ENCODE data around the gene RANBP3. TPM values are rescaled to one million over a fixed set of nuclear protein-coding genes. Genes with fewer than 3 reads are reported as not detected.

Gene RANBP3
- total and polyA plus RNA-seq, 12 donors: 55.0 to 179 (median 81.1) TPM

DNA sequence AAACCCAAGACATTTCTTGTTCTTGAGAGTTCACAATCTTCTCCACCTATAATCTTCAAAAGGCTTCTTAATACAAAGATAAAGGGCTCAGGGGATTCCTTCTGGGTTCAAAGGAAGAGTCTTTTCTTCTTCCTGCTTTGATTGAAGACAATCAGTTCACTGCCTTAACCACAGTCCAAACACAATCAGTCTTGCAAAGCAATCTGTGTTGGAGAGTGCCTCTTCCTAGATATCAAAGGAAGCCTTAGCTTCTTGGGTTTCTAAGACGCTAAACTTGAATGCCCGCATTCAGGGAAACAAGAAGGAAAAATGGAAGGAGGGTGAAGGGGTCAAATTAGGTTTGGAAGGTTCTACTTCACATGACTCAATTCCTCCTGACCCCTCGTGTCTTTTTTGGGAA is 27.2 kb downstream of the RANBP3 start:
- H3K36me3 ChIP-seq (replicated peaks in 1 of 2): peaks cover 0 to 6% of the 10 kb centered on the region in 2 donors
- H3K4me3 ChIP-seq: no peak overlapping the region
- TF ChIP-seq CTCF (IDR thresholded peaks at IDR 0.05) (no peak), POLR2A (IDR thresholded peaks at IDR 0.05) (no peak)
- H3K4me1 ChIP-seq (replicated peaks in 1 of 2): peaks cover 33 to 97% of the 10 kb centered on the region in 2 donors
- no peaks in the 10 kb centered on the region for H3K27me3 ChIP-seq
- peak overlapping the region in 2 of 5 donors; percentile 86 to 87 for H3K27ac ChIP-seq
- WGBS, 4 donors: 60 to 78% (median 69%) methylated on average over 3 of the region's 3 CpGs
- intact Hi-C loops (cut with DNase I): no loop called here
- no peak for DNase-seq
- H3K9me3 ChIP-seq (replicated peaks in 1 of 3): no peaks in the 10 kb centered on the region

- intact Hi-C loops (cut with DNase I): no loop called here
- no peaks in the 10 kb centered on the region for H3K27me3 ChIP-seq
- H3K36me3 ChIP-seq (replicated peaks in 1 of 2): peaks cover 0 to 9% of the 10 kb centered on the region in 2 donors
- H3K27ac ChIP-seq: peak overlapping the region in 1 of 5 donors; percentile 80
- TF ChIP-seq POLR2A (IDR thresholded peaks at IDR 0.05): no peak
- no peak for TF ChIP-seq CTCF (IDR thresholded peaks at IDR 0.05)
- WGBS, 4 donors: 92 to 97% (median 93%) methylated on average over 9 to 13 of the region's 13 CpGs
- no peak for DNase-seq
- no peaks in the 10 kb centered on the region for H3K9me3 ChIP-seq (replicated peaks in 1 of 3)
- no peak overlapping the region for H3K4me3 ChIP-seq
- peaks cover 30 to 88% of the 10 kb centered on the region in 2 donors for H3K4me1 ChIP-seq (replicated peaks in 1 of 2)
Observed at GRCh38 chr19:5949792-5950305, 28.1 kb downstream of the RANBP3 start.

- Histone ChIP-seq H3K4me3 (no peak overlapping the region), H3K27ac (peak overlapping the region in 3 of 5 donors; percentile 25 to 80 (median 56)), H3K4me1 (replicated peaks in 1 of 2) (peaks cover 21 to 79% of the 10 kb centered on the region in 2 donors), H3K27me3 (no peaks in the 10 kb centered on the region), H3K9me3 (replicated peaks in 1 of 3) (no peaks in the 10 kb centered on the region), H3K36me3 (replicated peaks in 1 of 2) (peaks cover 0 to 9% of the 10 kb centered on the region in 2 donors)
- TF ChIP-seq POLR2A (IDR thresholded peaks at IDR 0.05) (no peak), CTCF (IDR thresholded peaks at IDR 0.05) (no peak)
- no peak for DNase-seq
- intact Hi-C loops (cut with DNase I): no loop called here
- 54 to 61% (median 57%) methylated on average over 11 to 13 of the region's 13 CpGs for WGBS, 4 donors
Observed at GRCh38 chr19:5948752-5949564, 29.0 kb downstream of the RANBP3 start.

- no peak for TF ChIP-seq POLR2A (IDR thresholded peaks at IDR 0.05)
- H3K27me3 ChIP-seq: no peaks in the 10 kb centered on the region
- no peak overlapping the region for H3K4me3 ChIP-seq
- H3K4me1 ChIP-seq (replicated peaks in 1 of 2): peaks cover 5 to 74% of the 10 kb centered on the region in 2 donors
- WGBS, 4 donors: 44 to 74% (median 53%) methylated on average over 8 to 13 of the region's 13 CpGs
- intact Hi-C loops (cut with DNase I): no loop called here
- H3K9me3 ChIP-seq (replicated peaks in 1 of 3): no peaks in the 10 kb centered on the region
- peak; percentile 56 to 85 (median 69) for DNase-seq
- peaks cover 0 to 9% of the 10 kb centered on the region in 2 donors for H3K36me3 ChIP-seq (replicated peaks in 1 of 2)
- peak overlapping the region in 4 of 5 donors; percentile 25 to 80 (median 63) for H3K27ac ChIP-seq
Observed at GRCh38 chr19:5947435-5947834, 30.5 kb downstream of the RANBP3 start.

Measured in adrenal gland (tissue), 12 donors.